Central memory CD8-positive, alpha-beta T cell (primary cell): ENCODE results near the gene CAPN15.

ENCODE experiments used
- ATAC-seq: fragments of 150-1000 bp; cut with Tn5 transposase; replicated peaks from 2 replicates; pipeline ENCODE4 v1.10.0; 2022; ENCODE audit warnings: mild to moderate bottlenecking, moderate FRiP score, moderate number of reproducible peaks; ENCODE audit not compliant: poor library complexity, severe bottlenecking; ENCODE audit errors: extremely low read depth
- DNase-seq, 2 donors: peaks; one replicate each; pipeline ENCODE4 v3.0.0; 2021; ENCODE audit warnings: low spot score in 2 of 2
- H3K27ac Mint-ChIP-seq: one replicate; pipeline ENCODE4 v1.8.0; 2022; ENCODE audit warnings: low read depth, mild to moderate bottlenecking, moderate library complexity, mixed read lengths
- H3K27me3 Mint-ChIP-seq: one replicate; pipeline ENCODE4 v1.8.0; 2022; ENCODE audit warnings: mixed read lengths
- H3K36me3 Mint-ChIP-seq: one replicate; pipeline ENCODE4 v1.8.0; 2022; ENCODE audit warnings: mild to moderate bottlenecking, moderate library complexity, mixed read lengths; ENCODE audit not compliant: insufficient read depth
- H3K4me1 Mint-ChIP-seq: one replicate; pipeline ENCODE4 v1.8.0; 2022; ENCODE audit warnings: mixed read lengths
- H3K4me3 Mint-ChIP-seq: one replicate; pipeline ENCODE4 v1.8.0; 2022; ENCODE audit warnings: mild to moderate bottlenecking, moderate library complexity, mixed read lengths
- H3K9me3 Mint-ChIP-seq: one replicate; pipeline ENCODE4 v1.8.0; 2022; ENCODE audit warnings: mixed read lengths

Gene CAPN15

DNA sequence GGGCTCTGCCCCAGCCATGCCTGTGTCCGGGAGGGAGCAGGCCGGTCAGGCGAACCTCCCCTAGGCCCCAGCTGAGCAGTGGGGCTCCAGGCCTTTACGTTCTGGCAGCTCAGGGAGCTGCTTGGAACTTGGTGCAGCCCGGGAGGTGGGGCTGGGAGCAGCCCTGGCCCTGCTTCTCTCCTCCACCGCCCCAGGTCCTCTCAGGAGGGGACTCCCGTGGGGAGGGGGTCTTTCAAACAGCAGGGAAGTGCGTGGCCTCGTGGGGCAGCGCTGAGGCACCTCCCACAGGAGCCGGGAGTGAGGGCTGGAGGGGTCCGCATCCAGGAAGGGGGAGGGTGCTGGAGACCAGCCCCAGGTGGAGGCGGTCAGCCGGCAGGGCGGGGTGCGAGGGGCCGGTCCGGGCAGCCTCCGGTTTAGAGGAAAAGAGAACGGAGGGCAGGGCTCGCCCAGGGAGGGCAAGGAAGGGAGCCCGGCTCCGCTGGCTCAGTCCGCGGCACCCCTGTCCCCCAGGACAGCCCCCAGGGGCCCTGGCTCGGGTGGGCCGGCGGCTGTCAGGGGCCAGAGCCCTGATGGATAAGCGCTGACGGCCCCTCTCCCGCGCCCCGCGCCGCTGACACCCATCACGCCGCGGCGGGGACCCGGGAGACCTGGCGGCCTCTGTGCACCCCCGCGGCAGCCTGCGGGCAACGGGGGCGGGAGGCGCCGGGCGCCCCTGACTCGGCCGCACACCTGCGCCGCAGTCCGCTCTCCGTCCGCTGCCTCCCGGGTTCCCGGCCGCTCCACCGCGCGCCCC is 32.1 kb downstream of the CAPN15 start:
- ATAC-seq (no peak), DNase-seq (no peak)
- Mint-ChIP-seq H3K27ac (no peak overlapping the region), H3K9me3 (no peaks in the 10 kb centered on the region), H3K27me3 (peaks cover 10% of the 10 kb centered on the region), H3K4me3 (no peak overlapping the region), H3K4me1 (no peaks in the 10 kb centered on the region), H3K36me3 (peaks cover 6% of the 10 kb centered on the region)

DNA sequence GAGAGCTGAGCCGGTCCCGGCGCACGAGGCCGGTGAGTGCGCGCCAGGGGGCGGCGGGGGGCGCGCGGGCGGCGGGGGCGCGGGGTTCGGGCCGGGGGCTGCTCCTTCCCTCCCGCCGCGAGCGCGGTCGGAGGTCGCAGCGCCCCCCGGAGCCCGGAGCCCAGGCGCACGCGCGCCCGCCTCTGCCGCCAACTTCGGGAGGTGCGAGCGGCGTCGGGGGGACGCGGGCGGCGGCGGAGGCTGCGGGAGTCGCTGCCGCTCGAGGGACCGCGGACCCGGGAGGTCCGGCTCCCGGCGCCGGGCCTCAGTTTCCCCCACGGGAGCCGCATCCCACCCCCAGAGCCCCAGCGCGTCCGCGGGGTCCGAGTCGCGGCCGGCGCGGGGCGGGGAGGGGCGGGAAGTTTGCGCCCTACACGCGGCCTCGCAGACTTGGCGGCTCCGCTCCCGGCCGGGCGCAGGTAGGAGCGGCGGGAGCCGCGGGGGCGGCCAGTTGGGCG is 32.7 kb downstream of the CAPN15 start, which contains the start of gene PRR35:
PRR35 (plus strand) TSS at position 191 of the 497 bp plus-strand sequence. CDS start 2,901 bp downstream, outside the sequence.
- ATAC-seq (no peak), DNase-seq (no peak)
- H3K4me1 Mint-ChIP-seq, result no peaks in the 10 kb centered on the region
- H3K4me3 Mint-ChIP-seq, result no peak within 1 kb of the TSS
- H3K9me3 Mint-ChIP-seq, result no peaks in the 10 kb centered on the region
- H3K36me3 Mint-ChIP-seq, result peaks cover 6% of the 10 kb centered on the region
- H3K27me3 Mint-ChIP-seq, result peaks cover 10% of the 10 kb centered on the region
- no peak within 1 kb of the TSS for H3K27ac Mint-ChIP-seq

DNA sequence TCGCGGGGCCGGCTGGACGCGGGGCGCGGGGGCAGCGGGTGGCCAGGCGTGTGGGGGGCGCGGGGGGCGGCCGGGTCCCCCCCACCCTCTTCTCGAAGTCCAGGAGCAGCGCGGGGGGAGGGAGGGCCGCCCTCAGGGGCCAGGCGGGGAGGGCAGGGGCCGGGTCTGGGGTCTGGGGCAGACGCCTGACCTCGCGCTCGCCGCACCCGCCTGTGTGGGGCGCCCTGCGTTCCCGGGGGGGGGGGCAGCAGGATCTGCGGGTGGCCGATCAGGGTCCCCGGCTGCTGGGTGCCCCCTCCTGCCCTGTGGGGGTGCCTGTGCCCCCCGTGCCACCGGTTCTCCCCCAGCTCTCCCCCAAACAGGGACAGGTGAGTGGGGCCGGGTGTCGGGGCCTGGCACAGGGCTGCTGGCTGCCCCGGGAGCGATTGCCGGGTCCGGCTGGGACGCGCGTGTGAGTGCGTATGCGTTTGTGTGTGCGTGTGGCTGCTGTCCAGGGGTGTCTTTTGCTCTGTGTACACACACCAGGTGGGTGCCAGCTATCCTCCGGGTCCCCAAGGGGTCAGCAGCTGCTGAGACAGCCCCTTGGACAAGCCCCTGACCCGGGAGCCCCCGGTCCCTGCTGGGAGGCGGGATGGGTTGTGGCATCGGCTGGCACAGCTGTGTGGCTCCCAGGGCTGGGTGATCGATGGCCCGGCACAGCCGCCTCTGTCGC is 33.3 kb downstream of the CAPN15 start:
- no peaks in the 10 kb centered on the region for H3K4me1 Mint-ChIP-seq
- H3K27me3 Mint-ChIP-seq, result peaks cover 10% of the 10 kb centered on the region
- peaks cover 5% of the 10 kb centered on the region for H3K36me3 Mint-ChIP-seq
- ATAC-seq (no peak), DNase-seq (no peak)
- H3K9me3 Mint-ChIP-seq, result no peaks in the 10 kb centered on the region
- no peak overlapping the region for H3K27ac Mint-ChIP-seq
- no peak overlapping the region for H3K4me3 Mint-ChIP-seq

DNA sequence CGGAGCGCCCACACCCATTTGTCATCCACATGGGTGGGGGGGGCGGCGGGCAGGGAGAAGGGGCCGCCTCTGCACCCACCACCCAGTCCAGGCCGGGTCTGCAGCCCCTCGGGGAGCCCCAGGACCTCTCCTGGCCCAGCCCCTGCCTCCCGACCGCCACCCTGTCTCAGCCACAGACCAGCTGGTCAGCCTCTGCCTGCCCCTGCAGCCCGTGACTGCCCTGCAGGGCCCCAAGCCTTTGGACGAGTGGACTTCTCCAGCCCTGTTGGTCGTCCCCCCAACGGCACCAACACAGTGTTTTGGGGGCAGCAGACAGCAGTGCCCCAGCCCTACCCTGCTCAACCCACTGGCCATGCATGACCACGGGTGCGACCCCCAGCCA is 33.9 kb downstream of the CAPN15 start:
- H3K4me1 Mint-ChIP-seq, result no peaks in the 10 kb centered on the region
- ATAC-seq (no peak), DNase-seq (no peak)
- H3K36me3 Mint-ChIP-seq, result peaks cover 4% of the 10 kb centered on the region
- H3K9me3 Mint-ChIP-seq, result no peaks in the 10 kb centered on the region
- no peak overlapping the region for H3K27ac Mint-ChIP-seq
- H3K4me3 Mint-ChIP-seq, result no peak overlapping the region
- peaks cover 10% of the 10 kb centered on the region for H3K27me3 Mint-ChIP-seq

DNA sequence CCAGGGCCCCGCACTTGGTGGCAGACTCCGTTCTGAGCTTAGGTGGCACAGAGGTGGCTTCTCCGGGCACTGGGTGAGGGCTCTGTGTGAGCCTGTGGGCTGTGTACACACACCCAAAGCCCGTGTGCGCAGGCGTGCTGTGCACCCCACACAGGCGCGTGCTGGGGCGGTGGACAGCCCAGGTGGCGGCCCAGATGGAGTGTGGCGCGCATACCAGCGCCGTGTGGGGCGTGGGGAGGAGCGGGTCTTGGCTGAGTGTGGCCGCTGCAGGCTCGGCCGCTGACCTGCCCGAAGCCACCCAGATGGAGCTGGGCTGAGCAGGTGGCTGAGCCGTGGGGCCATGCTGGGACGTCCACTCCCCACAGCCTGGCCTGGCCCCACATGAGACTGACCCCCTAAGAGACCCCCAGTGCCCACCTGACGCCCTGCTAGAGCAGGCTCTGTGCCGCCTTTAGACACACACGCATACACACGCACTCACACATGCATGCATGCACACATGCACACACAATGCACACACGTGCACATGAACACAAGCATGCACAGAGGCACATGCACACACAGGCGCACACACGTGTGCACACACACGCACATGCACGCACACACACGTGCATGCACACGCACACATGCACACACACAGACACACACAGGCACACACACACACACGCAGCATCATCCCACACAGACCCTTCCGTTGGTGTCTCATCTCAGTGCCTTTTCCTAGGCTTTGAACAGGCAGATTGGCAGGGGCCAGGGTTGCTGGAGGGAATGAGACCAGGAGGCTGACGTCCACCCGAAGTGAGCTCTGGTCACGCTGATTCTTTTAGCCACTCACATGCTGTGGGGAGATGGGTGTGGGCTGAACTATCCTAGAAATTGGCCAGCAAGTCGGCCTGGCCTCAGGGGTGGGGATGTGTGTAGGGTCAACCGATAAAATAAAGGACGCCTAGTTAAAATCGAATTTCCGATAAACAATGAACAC is 34.7 kb downstream of the CAPN15 start:
- no peaks in the 10 kb centered on the region for H3K4me1 Mint-ChIP-seq
- H3K36me3 Mint-ChIP-seq, result peaks cover 3% of the 10 kb centered on the region
- ATAC-seq (no peak), DNase-seq (no peak)
- H3K4me3 Mint-ChIP-seq, result no peak overlapping the region
- no peak overlapping the region for H3K27ac Mint-ChIP-seq
- peaks cover 10% of the 10 kb centered on the region for H3K27me3 Mint-ChIP-seq
- no peaks in the 10 kb centered on the region for H3K9me3 Mint-ChIP-seq

DNA sequence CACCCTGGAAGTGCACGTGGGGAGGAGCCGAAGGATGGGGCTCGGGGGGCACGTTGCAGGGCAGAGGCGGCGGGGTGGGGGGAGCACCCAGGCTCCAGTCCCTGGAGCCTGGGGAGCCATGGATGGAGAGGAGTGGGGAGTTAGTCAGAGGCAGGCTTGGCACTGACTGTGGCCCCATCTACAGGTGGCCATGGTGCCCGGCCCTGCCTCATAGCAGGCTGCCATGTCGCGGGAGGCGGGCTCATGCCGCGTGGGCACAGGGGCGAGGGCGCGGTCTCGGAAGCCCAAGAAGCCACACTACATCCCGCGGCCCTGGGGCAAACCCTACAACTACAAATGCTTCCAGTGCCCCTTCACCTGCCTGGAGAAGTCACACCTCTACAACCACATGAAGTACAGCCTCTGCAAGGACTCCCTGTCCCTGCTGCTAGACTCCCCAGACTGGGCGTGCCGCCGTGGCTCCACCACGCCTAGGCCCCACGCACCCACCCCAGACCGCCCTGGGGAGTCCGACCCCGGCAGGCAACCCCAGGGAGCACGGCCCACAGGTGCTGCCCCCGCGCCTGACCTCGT is 35.6 kb downstream of the CAPN15 start:
- DNase-seq (no peak), ATAC-seq (no peak)
- Mint-ChIP-seq H3K4me1 (no peaks in the 10 kb centered on the region), H3K27ac (no peak overlapping the region), H3K9me3 (no peaks in the 10 kb centered on the region), H3K36me3 (peaks cover 1% of the 10 kb centered on the region), H3K27me3 (peaks cover 7% of the 10 kb centered on the region), H3K4me3 (no peak overlapping the region)

DNA sequence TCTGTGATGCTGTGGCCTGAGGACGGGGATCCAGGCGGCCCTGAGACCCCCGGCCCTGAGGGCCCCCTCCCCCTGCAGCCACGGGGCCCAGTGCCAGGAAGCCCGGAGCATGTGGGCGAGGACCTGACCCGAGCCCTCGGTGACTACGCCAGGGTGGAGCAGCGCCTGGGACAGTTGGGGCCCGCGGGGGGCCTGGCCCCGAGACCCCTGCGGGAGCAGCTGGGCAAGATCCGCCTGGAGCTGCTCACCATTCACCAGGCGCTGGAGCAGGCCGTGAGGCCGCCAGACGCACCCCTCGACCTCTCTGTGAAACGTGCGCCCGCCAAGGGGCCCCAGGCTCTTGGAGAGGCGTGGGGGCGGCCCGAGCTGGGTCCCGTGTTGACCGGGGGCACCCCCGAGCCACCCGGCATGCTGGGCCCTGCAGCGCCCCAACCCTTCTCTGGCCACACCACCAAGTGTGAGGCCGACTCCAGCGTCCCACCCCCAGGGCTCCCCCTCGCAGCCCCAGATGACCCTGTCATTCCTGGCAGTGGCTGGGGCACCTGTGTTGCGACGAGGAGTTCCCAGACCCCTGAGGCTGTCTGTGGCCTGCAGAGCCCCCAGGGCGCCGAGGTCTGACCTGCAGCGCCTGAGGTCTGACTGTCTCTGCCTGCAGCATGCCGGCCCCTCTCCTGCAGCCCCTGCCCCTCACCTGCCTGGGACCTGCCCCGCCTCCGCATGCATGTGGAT is 37.3 kb downstream of the CAPN15 start:
- ATAC-seq, result no peak
- Mint-ChIP-seq H3K4me3 (no peak overlapping the region), H3K36me3 (peaks cover 3% of the 10 kb centered on the region)

DNA sequence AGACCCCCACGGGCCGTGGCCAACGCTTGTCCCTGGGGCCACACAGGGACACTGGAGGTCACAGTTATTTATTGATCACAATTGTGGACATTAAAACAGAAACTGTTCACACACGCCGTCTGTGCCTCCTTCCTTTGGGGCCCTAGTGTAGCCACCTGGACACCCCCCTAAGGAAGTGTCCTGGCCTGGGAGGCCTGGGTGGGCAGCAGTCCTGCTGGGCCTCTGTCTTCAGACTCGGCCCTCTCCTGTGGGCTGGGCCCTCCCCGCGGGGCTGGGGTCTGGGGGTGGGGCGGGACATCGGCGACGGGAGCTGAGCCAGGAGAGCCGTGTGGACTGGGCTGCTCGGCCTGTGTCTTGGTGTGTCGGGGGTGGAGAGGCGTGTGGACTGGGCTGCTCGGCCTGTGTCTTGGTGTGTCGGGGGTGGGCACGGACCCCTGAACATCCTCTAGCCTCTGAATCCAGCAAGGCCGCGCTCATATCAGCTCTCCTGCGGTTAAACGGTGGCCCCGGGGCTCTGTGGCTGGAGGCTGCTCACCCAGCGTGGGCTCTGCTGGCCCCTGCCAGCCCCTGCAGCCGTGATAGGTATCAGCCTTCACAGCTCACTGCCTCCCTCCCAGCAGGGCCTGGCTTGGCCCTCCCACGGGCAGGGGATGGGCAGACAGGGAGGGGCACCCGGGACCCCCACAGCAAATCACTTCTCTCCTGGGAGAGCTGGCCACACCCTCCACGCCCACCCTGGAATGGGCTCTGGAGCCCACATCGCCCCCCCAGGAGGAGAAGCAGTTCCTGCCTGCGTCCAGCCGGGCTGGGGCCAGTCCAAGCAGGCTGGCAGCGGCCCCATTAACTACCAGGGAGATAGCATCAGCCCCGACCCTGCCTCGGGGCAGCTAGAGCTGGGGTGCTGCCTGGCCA is 38.2 kb downstream of the CAPN15 start:
- peaks cover 3% of the 10 kb centered on the region for H3K36me3 Mint-ChIP-seq
- H3K27ac Mint-ChIP-seq, result no peak overlapping the region
- no peaks in the 10 kb centered on the region for H3K27me3 Mint-ChIP-seq
- no peaks in the 10 kb centered on the region for H3K9me3 Mint-ChIP-seq
- H3K4me3 Mint-ChIP-seq, result no peak overlapping the region
- DNase-seq (no peak), ATAC-seq (no peak)
- peaks cover 11% of the 10 kb centered on the region for H3K4me1 Mint-ChIP-seq

More for the DNA sequence above, 37.3 kb downstream of the CAPN15 start:
- no peaks in the 10 kb centered on the region for H3K9me3 Mint-ChIP-seq
- H3K4me1 Mint-ChIP-seq, result peaks cover 8% of the 10 kb centered on the region
- H3K27me3 Mint-ChIP-seq, result no peaks in the 10 kb centered on the region
- DNase-seq, result no peak
- no peak overlapping the region for H3K27ac Mint-ChIP-seq

DNA sequence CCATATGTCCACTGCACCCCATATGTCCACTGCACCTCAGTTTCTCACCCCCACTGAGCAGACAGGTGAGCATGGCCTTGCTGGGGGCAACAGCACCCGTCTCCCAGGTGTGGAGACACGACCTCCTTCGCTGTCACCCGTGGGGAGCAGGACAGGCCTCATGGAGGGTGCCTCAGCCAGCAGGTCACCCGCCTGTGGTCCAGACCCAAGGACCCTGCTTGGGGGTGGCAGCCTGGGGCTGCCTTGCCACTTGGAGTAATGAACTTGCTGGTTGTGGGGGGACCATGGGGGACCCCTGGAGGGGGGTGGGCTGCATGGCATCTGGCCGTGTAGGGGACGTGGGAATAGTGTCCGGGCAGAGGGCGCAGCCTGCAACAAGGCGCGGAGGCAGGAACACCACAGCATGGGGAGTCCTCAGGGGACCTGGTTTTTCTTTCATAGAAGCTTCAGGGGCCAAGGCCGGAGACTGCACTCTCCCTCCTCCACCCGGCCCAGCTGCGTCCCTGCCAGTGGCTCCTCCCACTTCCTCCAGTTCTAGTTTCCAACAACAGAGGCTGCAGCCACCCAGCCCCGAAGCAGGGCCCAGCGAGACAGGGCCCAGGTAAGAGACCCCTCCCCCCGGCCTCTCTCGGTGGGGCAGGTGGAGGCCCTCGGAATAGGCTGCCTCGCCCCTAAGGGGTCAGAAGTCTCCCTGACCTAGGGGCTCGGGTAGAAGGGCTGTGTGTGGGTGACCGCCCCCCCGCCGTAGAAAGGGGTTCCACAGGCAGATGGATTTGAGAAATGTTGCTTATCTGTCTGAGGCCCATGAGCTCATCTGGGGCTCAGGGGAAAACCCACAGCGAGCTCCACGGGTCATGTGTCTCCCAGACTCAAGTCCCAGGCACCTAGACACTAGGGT is 39.2 kb downstream of the CAPN15 start, which contains the start of gene NHLRC4:
NHLRC4 (plus strand) TSS at position 531 of the 898 bp plus-strand sequence. CDS start 1,043 bp downstream, outside the sequence.
- peak within 1 kb of the TSS; percentile 56 for H3K4me3 Mint-ChIP-seq
- no peaks in the 10 kb centered on the region for H3K9me3 Mint-ChIP-seq
- no peaks in the 10 kb centered on the region for H3K27me3 Mint-ChIP-seq
- no peak for DNase-seq
- H3K4me1 Mint-ChIP-seq, result peaks cover 21% of the 10 kb centered on the region
- H3K27ac Mint-ChIP-seq, result peak within 1 kb of the TSS; percentile 41
- H3K36me3 Mint-ChIP-seq, result peaks cover 13% of the 10 kb centered on the region
- no peak for ATAC-seq
